Neutrophil (primary cell): ENCODE measurements around the gene PHB1.

Source experiments
- H3K27ac ChIP-seq: fragments of 200-600 bp; sonication (generic); 2 replicates; pipeline ENCODE4 v1.5.1; 2016; ENCODE audit warnings: mild to moderate bottlenecking, moderate library complexity
- H3K27me3 ChIP-seq: fragments of 200-600 bp; sonication (generic); 2 replicates; pipeline ENCODE4 v1.6.0; 2016; ENCODE audit warnings: mild to moderate bottlenecking
- H3K36me3 ChIP-seq: fragments of 200-600 bp; sonication (generic); 2 replicates; pipeline ENCODE4 v1.5.1; 2017
- H3K4me1 ChIP-seq, 2 experiments: fragments of 200-600 bp in 1 of 2; sonication (generic) in 1 of 2; 1 replicate in 1 of 2; 2 replicates in 1 of 2; pipeline versions ENCODE4 v1.5.1 to v1.6.1; 2013 to 2016; ENCODE audit warnings: low read depth in 1 of 2, low read length in 1 of 2, mild to moderate bottlenecking in 1 of 2, moderate library complexity in 1 of 2; ENCODE audit not compliant: control insufficient read depth in 1 of 2, insufficient read depth in 1 of 2
- H3K4me3 ChIP-seq, 2 experiments: fragments of 200-600 bp in 1 of 2; sonication (generic) in 1 of 2; 1 replicate in 1 of 2; 2 replicates in 1 of 2; pipeline ENCODE4 v1.5.1; 2013 to 2016; ENCODE audit warnings: low read depth in 1 of 2, low read length in 1 of 2, mild to moderate bottlenecking in 1 of 2, moderate library complexity in 1 of 2
- H3K9me3 ChIP-seq: fragments of 200-600 bp; sonication (generic); 2 replicates; pipeline ENCODE4 v1.5.1; 2016
- CTCF ChIP-seq: fragments of 200-600 bp; sonication (generic); IDR thresholded peaks from 2 replicates; pipeline ENCODE4 v1.5.1; 2016; ENCODE audit warnings: antibody characterized with exemption

The PHB1 gene

GRCh38 chr17:49363251-49363650 lies 51.4 kb downstream of the PHB1 start:
- Histone ChIP-seq H3K36me3 (no peaks in the 10 kb centered on the region), H3K9me3 (no peaks in the 10 kb centered on the region), H3K27me3 (no peaks in the 10 kb centered on the region), H3K4me1 (peaks cover 28 to 35% of the 10 kb centered on the region in 2 experiments), H3K27ac (peak overlapping the region; percentile 98), H3K4me3 (no peak overlapping the region)
- TF ChIP-seq CTCF, result no peak

GRCh38 chr17:49362723-49363117 lies 52.0 kb downstream of the PHB1 start:
- Histone ChIP-seq H3K9me3 (no peaks in the 10 kb centered on the region), H3K36me3 (peaks cover under 1% of the 10 kb centered on the region), H3K4me3 (peak overlapping the region; percentile 84 to 95), H3K27me3 (no peaks in the 10 kb centered on the region), H3K4me1 (peaks cover 28 to 34% of the 10 kb centered on the region in 2 experiments), H3K27ac (peak overlapping the region; percentile 98)
- no peak for TF ChIP-seq CTCF

- H3K36me3 ChIP-seq, result peaks cover 3% of the 10 kb centered on the region
- H3K4me1 ChIP-seq, result peaks cover 28 to 34% of the 10 kb centered on the region in 2 experiments
- no peaks in the 10 kb centered on the region for H3K9me3 ChIP-seq
- no peaks in the 10 kb centered on the region for H3K27me3 ChIP-seq
- H3K4me3 ChIP-seq, result peak within 1 kb of the TSS; percentile 84 to 95
- no peak for TF ChIP-seq CTCF
- peak within 1 kb of the TSS; percentile 98 for H3K27ac ChIP-seq
Measured at GRCh38 chr17:49361902-49362722, 52.6 kb downstream of the PHB1 start, which contains the start of gene ZNF652. Gene ZNF652, minus strand, starts transcription at chr17:49362250. Its CDS starts 44,525 bp downstream, at chr17:49317725.

GRCh38 chr17:49361129-49361901 lies 53.4 kb downstream of the PHB1 start:
- peaks cover 28 to 34% of the 10 kb centered on the region in 2 experiments for H3K4me1 ChIP-seq

GRCh38 chr17:49360796-49361128 lies 53.9 kb downstream of the PHB1 start:
- no peak for TF ChIP-seq CTCF
- no peaks in the 10 kb centered on the region for H3K9me3 ChIP-seq
- peaks cover 28 to 34% of the 10 kb centered on the region in 2 experiments for H3K4me1 ChIP-seq
- H3K27ac ChIP-seq, result peak overlapping the region; percentile 98
- peaks cover 3% of the 10 kb centered on the region for H3K36me3 ChIP-seq
- H3K27me3 ChIP-seq, result no peaks in the 10 kb centered on the region
- peak overlapping the region; percentile 84 to 95 for H3K4me3 ChIP-seq

More at GRCh38 chr17:49361129-49361901, 53.4 kb downstream of the PHB1 start:
- Histone ChIP-seq H3K36me3 (peaks cover 3% of the 10 kb centered on the region), H3K4me3 (peak overlapping the region; percentile 84 to 95), H3K27ac (peak overlapping the region; percentile 98), H3K9me3 (no peaks in the 10 kb centered on the region), H3K27me3 (no peaks in the 10 kb centered on the region)
- no peak for TF ChIP-seq CTCF
